Keratinocyte (primary cell): ENCODE results near the gene ACAT2.
"Not testable (repeated sequence)": the region's sequence is repeated elsewhere in the genome, so short reads cannot be mapped to it uniquely, and the experiment has no call there.

Source experiments
- EZH2 ChIP-seq: IDR thresholded peaks from one replicate; pipeline ENCODE4 v1.6.1; 2012; ENCODE audit warnings: inconsistent platforms, mild to moderate bottlenecking, low read length, moderate library complexity
- TF ChIP-seq, protein P1 (sequence below), 3 experiments: IDR thresholded peaks in 1 of 3; conservative IDR thresholded peaks in 1 of 3; optimal IDR thresholded peaks in 1 of 3; 2 replicates in 2 of 3; 3 replicates in 1 of 3; pipeline versions ENCODE3 to v1.5.1; 2011; ENCODE audit warnings: low read length in 3 of 3, mild to moderate bottlenecking in 3 of 3, moderate library complexity in 2 of 3, control low read depth in 1 of 3, inconsistent platforms in 1 of 3; ENCODE audit not compliant: insufficient read depth in 2 of 3; ENCODE audit errors: extremely low read depth in 1 of 3

DNA sequence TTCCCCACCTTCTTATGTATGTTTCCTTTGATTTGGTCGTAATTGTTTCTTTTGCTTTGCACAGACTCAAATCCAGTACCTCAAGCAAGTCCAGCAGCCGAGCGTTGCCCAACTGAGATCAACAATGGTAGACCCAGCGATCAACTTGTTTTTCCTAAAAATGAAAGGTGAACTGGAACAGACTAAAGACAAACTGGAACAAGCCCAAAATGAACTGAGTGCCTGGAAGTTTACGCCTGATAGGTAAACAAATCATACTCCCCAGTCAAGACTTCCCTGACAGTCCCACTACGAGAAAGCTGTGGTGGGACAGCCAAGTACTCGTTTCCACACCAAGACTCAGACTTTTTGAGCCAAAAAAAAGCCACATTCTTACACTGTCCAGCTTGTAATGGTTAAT lies 13.7 kb upstream of the ACAT2 start:
- TF ChIP-seq, protein P1, sequence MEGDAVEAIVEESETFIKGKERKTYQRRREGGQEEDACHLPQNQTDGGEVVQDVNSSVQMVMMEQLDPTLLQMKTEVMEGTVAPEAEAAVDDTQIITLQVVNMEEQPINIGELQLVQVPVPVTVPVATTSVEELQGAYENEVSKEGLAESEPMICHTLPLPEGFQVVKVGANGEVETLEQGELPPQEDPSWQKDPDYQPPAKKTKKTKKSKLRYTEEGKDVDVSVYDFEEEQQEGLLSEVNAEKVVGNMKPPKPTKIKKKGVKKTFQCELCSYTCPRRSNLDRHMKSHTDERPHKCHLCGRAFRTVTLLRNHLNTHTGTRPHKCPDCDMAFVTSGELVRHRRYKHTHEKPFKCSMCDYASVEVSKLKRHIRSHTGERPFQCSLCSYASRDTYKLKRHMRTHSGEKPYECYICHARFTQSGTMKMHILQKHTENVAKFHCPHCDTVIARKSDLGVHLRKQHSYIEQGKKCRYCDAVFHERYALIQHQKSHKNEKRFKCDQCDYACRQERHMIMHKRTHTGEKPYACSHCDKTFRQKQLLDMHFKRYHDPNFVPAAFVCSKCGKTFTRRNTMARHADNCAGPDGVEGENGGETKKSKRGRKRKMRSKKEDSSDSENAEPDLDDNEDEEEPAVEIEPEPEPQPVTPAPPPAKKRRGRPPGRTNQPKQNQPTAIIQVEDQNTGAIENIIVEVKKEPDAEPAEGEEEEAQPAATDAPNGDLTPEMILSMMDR (optimal IDR thresholded peaks at IDR 0.05 in 1 of 3, IDR thresholded peaks at IDR 0.05 in 1 of 3, conservative IDR thresholded peaks at IDR 0.05 in 1 of 3; ENCODE audit: extremely low read depth in 1 of 3, insufficient read depth in 2 of 3, low read length in 3 of 3) = not testable (repeated sequence)
- not testable (repeated sequence) for TF ChIP-seq EZH2
